Occipital lobe (tissue), 2 donors: ENCODE results near the gene TMEM132D. TPM values are rescaled to one million over a fixed set of nuclear protein-coding genes. Genes with fewer than 3 reads are reported as not detected.

Experiments
- DNase-seq: peaks from one replicate; lab custom pipeline; 2025; lab: John Stamatoyannopoulos, UW
- total RNA-seq: library from RNA; depleted of rRNA; stranded (reverse); fragments of >200 nt; gene quantifications from one replicate; pipeline ENCODE4 v1.2.3, GENCODE V29; 2014

Gene TMEM132D
- total RNA-seq, 1 donor from 2014 or later, result 4.4 TPM

- no peak for DNase-seq
Measured at GRCh38 chr12:129534966-129535750, 368.7 kb downstream of the TMEM132D start.

- DNase-seq, result no peak
Measured at GRCh38 chr12:129532707-129533499, 370.9 kb downstream of the TMEM132D start.

- no peak for DNase-seq
Measured at GRCh38 chr12:129532082-129532481, 371.7 kb downstream of the TMEM132D start.

DNA sequence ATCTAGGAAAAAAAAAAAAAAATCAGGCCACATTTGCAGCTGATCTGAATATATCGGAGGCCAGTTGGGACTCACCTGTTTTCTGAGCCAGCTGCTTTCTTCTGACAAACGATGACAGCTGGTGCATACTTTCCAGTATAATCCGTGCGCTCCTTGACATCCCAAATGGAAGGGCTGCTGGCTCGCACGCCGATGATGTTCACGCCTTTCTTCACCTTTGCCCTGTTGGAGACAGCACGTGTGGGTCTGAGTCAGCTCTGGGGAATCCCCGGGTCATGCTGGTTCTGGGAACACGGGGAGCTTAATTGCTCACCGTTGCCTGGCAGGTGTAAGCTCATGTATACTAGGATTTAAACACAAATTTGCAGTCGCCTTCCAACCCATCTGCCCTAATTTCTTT is 372.8 kb downstream of the TMEM132D start:
- DNase-seq, result no peak

DNA sequence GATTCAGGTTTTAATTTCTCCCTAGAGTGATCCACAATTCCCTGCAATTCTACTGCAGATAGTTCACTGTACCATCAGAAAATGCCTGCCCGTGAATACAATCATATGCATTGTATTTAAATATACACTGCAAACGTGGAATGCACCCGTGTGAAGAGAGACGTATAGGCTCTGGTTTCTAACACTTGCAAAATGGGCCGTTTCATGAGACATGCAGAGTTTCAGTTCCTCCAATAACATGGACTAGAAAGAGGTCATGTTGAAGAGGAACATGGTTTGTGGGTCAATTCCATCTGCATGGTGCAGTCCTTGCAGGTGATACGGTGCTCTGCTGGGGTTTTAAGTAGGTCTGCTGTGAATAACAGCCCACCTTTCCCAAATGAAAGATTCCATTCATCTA is 373.3 kb downstream of the TMEM132D start:
- no peak for DNase-seq

- DNase-seq, result no peak
Measured at GRCh38 chr12:129527506-129527905, 376.3 kb downstream of the TMEM132D start.

DNA sequence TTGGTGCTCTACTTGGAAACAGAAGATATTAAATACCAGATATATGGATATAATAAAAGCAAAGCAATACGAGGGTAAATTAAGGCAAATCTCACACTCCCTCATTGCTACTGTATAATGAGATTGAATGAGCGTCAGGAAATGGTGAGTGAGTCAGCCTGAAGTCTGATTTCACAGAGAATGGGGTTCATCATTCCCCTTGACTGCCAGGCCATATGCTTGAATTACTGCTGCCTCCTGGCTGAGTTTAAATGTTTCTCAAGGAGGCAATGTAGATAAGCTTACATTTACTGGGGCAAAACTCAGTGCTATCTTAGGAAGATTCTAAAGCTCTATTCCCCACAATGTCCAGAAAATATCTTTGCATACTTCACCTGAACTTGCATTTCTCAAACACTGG is 380.2 kb downstream of the TMEM132D start:
- no peak for DNase-seq

GRCh38 chr12:129520739-129521138 is 383.1 kb downstream of the TMEM132D start:
- DNase-seq, result no peak

DNA sequence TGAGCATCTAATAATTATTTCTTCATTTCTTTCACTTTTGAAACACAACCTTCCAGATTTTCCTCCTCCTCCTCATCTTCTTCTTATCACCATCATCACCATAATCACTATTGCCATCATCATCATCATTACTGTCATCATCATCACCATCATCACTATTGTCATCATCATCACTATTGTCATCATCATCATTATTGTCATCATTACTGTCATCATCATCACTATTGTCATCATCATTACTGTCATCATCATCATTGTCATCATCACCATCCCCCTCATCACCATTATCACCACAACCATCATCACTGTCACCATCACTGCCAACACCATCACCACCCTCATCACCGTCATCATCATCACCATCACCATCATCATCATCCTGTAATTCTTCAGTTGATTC is 400.0 kb downstream of the TMEM132D start:
- no peak for DNase-seq

- no peak for DNase-seq
Measured at GRCh38 chr12:129496226-129496625, 407.6 kb downstream of the TMEM132D start.

DNA sequence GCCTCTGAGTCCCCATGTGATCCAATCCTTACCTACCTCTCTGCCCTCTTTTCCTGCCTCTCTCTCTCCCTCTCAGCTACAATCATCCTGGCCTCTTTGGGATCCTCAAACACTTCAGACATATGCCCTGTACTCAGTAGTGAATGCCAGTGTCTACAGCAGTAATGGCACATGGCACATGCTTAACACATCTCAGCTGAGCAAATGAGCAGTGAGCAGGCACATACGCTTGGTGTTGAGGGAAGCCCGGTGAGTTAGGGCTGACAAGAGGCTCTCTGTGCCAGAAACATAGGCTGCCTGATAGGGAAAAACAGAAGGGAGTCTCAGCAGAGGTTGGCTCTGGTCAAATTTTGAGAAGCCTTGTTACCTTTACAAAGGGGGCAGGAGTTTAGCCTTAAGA is 409.1 kb downstream of the TMEM132D start:
- DNase-seq, result no peak

- no peak for DNase-seq
Measured at GRCh38 chr12:129494260-129494659, 409.6 kb downstream of the TMEM132D start.

GRCh38 chr12:129489100-129489676 is 414.6 kb downstream of the TMEM132D start:
- DNase-seq, result no peak

DNA sequence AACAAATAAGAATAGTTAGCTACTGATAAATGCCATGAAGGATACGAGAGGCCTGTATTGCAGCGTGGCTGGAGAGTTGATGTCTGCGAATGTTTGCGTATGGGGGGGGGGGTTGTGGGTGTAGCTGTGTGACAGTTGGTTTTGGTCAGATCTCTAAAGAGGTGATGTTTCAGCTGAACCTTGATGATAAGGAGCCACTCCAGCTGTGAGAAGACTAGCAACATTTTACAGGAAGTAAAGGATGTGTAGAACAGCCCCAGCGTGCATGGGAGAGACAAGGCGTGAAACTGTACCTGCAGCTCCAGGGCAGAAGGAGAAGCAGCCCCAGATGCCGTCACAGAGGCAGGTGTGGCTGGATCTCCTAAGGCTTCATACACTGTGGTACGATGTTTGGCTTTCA is 416.9 kb downstream of the TMEM132D start:
- DNase-seq, result no peak

- DNase-seq, result peak; percentile 28
Measured at GRCh38 chr12:129483111-129483893, 420.5 kb downstream of the TMEM132D start.

DNA sequence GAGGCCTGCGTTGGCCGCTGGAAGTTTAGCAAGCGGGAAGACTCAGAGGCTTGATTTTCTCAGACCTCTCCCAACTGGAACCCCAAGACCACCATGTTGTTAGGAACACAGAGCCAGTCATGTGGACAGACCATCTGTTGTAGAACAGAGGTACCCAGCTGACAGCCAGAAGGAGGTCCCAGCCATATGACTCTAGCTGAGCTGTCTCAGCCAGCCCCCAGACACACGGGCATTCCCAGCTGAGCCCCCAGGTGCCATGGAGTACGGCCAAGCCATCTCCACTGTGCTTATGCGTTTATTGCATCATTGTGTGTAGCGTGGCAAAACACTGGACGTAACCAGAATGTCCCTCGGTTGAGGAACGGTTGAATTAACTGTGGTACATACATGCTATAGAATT is 421.9 kb downstream of the TMEM132D start:
- no peak for DNase-seq

- DNase-seq, result no peak
Measured at GRCh38 chr12:129470196-129470595, 433.6 kb downstream of the TMEM132D start.

DNA sequence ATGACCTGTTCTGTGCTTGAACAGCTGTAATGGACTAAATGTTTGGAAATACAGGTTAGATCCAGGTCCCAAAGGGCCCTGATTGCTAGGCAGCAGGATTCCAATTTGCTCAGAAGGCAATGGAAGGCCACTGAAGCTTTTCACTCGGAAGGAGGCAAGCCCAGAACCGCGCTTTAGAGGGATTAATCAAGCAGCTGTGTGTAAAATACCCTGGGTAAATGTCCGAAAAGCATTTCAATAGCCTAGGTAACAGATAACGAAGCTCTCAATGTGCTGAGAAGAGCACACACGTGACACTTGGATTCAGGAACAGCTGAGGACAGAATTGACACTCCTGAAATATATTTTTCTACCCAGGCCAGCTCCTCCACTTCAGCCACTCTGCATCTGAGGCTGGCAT is 436.1 kb downstream of the TMEM132D start:
- DNase-seq, result no peak

DNA sequence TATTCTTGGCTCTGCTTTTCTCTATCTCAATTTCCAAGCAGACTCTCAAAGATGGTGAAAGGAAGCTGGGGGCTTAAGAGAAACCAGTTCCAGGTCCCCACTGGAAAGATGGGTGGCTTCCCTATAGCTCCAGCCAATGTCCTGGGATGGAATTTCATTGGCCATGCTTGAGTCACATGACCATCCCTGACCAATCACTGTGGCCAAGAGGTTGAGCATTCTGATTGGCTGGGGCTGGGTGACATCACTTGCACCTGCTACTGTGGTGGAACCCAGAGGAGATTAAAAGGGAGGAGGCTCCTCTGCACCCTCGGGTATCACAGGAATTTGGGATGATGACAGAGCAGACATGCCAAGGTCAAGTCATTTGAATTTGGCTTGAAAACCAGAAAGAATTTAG is 436.5 kb downstream of the TMEM132D start:
- no peak for DNase-seq

GRCh38 chr12:129466499-129466898 is 437.3 kb downstream of the TMEM132D start:
- DNase-seq, result no peak

- DNase-seq, result no peak
Measured at GRCh38 chr12:129459886-129460285, 443.9 kb downstream of the TMEM132D start.

- DNase-seq, result no peak
Measured at GRCh38 chr12:129446696-129447095, 457.1 kb downstream of the TMEM132D start.
